CD4-positive, alpha-beta memory T cell (primary cell): ENCODE results near the gene BTNL9. TPM values are rescaled to one million over a fixed set of nuclear protein-coding genes. Genes with fewer than 3 reads are reported as not detected.
"Not testable (repeated sequence)": the region's sequence is repeated elsewhere in the genome, so short reads cannot be mapped to it uniquely, and the experiment has no call there.

Experiments
- CTCF ChIA-PET: fragments of 350-600 bp; sonication (Branson Sonifier 250); formaldehyde crosslinking; loops from one replicate; lab custom pipeline; 2021; ENCODE audit warnings: inconsistent platforms; ENCODE audit not compliant: partially characterized antibody; lab: Charles Lee
- POLR2A ChIA-PET: fragments of 350-600 bp; sonication (Branson Sonifier 250); formaldehyde crosslinking; loops from one replicate; lab custom pipeline; 2021; ENCODE audit not compliant: partially characterized antibody; lab: Charles Lee
- DNase-seq, 5 donors: peaks; one replicate each; pipeline versions ENCODE4 v3.0.0 to v3.0.0-alpha.2; 2020 to 2022; ENCODE audit warnings: mixed read lengths in 1 of 5
- H3K27ac ChIP-seq: one replicate; pipeline ENCODE4 v1.7.0; 2013; ENCODE audit warnings: low read depth, low read length
- H3K27me3 ChIP-seq: 2 replicates; pipeline ENCODE4 v1.7.0; 2013; ENCODE audit warnings: mild to moderate bottlenecking, low read length, moderate library complexity; ENCODE audit not compliant: insufficient read depth
- H3K36me3 ChIP-seq: 2 replicates; pipeline ENCODE4 v1.7.0; 2013; ENCODE audit warnings: mild to moderate bottlenecking, low read length, moderate library complexity; ENCODE audit not compliant: insufficient read depth
- H3K4me1 ChIP-seq: 2 replicates; pipeline ENCODE4 v1.7.0; 2013; ENCODE audit warnings: mild to moderate bottlenecking, low read length, moderate library complexity; ENCODE audit not compliant: insufficient read depth
- H3K4me3 ChIP-seq, 2 donors: one replicate each; pipeline ENCODE4 v1.7.0; 2013; ENCODE audit warnings: low read length in 2 of 2, mild to moderate bottlenecking in 1 of 2
- H3K9me3 ChIP-seq, 2 donors: one replicate each; pipeline ENCODE4 v1.7.0; 2013; ENCODE audit warnings: low read length in 2 of 2, control low read depth in 1 of 2; ENCODE audit not compliant: control insufficient read depth in 1 of 2
- H3K27ac Mint-ChIP-seq, 7 donors: one replicate each; pipeline ENCODE4 v1.8.0; 2020 to 2021; ENCODE audit warnings: mixed read lengths in 7 of 7, mild to moderate bottlenecking in 6 of 7, inconsistent platforms in 3 of 7, moderate library complexity in 3 of 7
- H3K27me3 Mint-ChIP-seq, 2 donors: one replicate each; pipeline ENCODE4 v1.8.0; 2020 to 2021; ENCODE audit warnings: mixed read lengths in 2 of 2
- H3K36me3 Mint-ChIP-seq, 2 donors: one replicate each; pipeline ENCODE4 v1.8.0; 2020 to 2021; ENCODE audit warnings: mixed read lengths in 2 of 2, inconsistent platforms in 1 of 2, mild to moderate bottlenecking in 1 of 2
- H3K4me1 Mint-ChIP-seq, 4 donors: one replicate each; pipeline ENCODE4 v1.8.0; 2020 to 2021; ENCODE audit warnings: mixed read lengths in 4 of 4, mild to moderate bottlenecking in 1 of 4
- H3K4me3 Mint-ChIP-seq, 8 donors: one replicate each; pipeline ENCODE4 v1.8.0; 2020 to 2021; ENCODE audit warnings: mixed read lengths in 8 of 8, mild to moderate bottlenecking in 7 of 8, moderate library complexity in 6 of 8, inconsistent platforms in 3 of 8
- H3K9me3 Mint-ChIP-seq, 8 donors: one replicate each; pipeline ENCODE4 v1.8.0; 2020 to 2021; ENCODE audit warnings: mixed read lengths in 8 of 8, mild to moderate bottlenecking in 5 of 8, inconsistent platforms in 3 of 8, moderate library complexity in 1 of 8
- intact Hi-C: fragments of 100-400 bp; cut with micrococcal nuclease; formaldehyde crosslinking; loops from one replicate; pipeline ENCODE4 v1.15.1; 2023
- polyA plus RNA-seq, 2 donors: library from polyadenylated mRNA; unstranded; fragments of 300-500 nt; fragmentation: Illumina TruSeq; gene quantifications; one replicate each; pipeline ENCODE4 v1.2.3, GENCODE V29; 2021
- total RNA-seq, 2 experiments: library from RNA; stranded (reverse); gene quantifications; one replicate each; pipeline ENCODE4 v1.2.3, GENCODE V29; 2021

BTNL9 gene
- total and polyA plus RNA-seq, 4 experiments from 2014 or later = not detected

DNA sequence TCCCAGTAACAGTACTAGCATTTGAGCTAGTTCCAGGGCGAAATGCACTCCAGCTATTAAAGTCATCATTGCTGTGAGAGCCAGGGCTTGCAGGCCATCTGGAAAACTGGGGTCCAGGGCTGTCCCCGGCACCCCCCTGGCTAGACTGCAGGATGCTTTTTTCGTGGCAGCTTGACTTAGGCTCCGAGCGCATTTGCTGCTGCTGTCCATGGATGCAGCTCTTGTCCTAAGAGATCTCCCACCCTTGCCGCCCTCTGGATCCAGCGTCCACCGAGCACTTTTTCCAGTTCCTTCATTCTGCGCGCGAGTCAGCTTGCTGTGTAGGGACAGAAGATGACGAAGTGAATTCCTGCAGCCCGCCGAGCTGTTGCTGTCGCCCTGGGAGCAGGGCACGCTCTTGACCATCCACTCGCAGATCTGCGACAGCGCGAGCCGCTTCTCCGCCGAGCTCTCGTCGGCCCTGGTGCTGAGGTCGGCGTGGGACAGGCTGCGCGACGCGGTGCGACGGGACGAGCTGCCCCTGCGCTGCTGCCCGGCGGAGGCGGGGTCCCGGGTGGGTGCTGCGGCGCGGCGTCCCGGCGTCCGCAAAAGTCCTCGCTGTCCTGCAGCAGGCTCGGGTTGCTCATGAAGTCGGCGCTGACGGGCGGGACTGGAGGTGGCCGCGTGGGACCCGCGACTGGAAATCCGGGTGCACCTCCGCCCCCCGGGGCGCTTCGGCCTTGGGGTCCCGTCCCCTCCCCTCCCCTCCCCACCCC lies 60.2 kb downstream of the BTNL9 start:
- intact Hi-C loops = no loop called here
- H3K27ac Mint-ChIP-seq = peak overlapping the region in 3 of 7 donors; percentile 32 to 71 (median 65)
- H3K4me1 ChIP-seq = peaks cover 4% of the 10 kb centered on the region
- ChIA-PET CTCF (no interaction called here), POLR2A (no interaction called here)
- no peaks in the 10 kb centered on the region for H3K36me3 ChIP-seq
- H3K27me3 ChIP-seq = peaks cover 14% of the 10 kb centered on the region
- H3K9me3 Mint-ChIP-seq = peaks cover 0 to 8% (median under 1%) of the 10 kb centered on the region in 8 donors
- peaks cover 28 to 30% of the 10 kb centered on the region in 2 donors for H3K27me3 Mint-ChIP-seq
- H3K4me1 Mint-ChIP-seq = peaks cover 7 to 25% (median 16%) of the 10 kb centered on the region in 4 donors
- no peak for DNase-seq
- no peaks in the 10 kb centered on the region for H3K9me3 ChIP-seq
- H3K36me3 Mint-ChIP-seq = no peaks in the 10 kb centered on the region
- no peak overlapping the region for H3K27ac ChIP-seq
- H3K4me3 ChIP-seq = no peak overlapping the region
- peak overlapping the region in 7 of 8 donors; percentile 24 to 67 (median 41) for H3K4me3 Mint-ChIP-seq

DNA sequence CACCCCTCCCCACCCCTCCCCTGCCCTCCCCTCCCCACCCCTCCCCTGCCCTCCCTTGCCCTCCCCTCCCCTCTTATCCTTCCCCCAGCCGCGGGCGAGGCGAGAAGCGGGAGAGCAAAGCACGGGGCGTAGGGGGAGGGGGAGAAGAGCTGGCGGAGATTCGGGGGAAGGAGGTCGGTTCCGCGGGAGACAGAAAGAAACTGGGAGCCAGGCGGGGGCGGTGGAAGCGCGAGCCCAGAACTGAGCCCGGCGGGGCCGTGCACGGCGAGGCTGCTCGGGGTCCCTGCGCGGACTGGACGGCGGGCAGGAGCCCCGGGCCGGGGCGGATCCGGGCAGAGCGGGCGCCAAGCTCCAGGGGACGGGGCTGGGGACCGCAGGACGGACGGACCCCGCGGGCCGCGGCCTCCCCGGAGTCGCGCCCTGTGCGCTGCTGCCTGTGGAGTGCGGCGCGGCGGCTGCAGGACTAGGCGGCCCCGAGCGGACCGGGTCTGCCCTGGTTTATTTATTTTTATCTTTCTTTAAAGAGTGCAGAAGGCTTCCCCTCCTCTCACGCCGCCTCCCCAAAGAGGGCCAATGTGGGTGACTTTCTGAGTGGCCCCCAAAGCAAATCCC lies 61.1 kb downstream of the BTNL9 start:
- CTCF ChIA-PET, H3K9me3 ChIP-seq, H3K27ac ChIP-seq, H3K36me3 Mint-ChIP-seq, H3K4me3 ChIP-seq, POLR2A ChIA-PET, H3K27ac Mint-ChIP-seq, DNase-seq, H3K36me3 ChIP-seq, H3K4me3 Mint-ChIP-seq, H3K4me1 ChIP-seq, intact Hi-C loops: not testable (repeated sequence)
- Mint-ChIP-seq H3K4me1 (peaks cover 7 to 25% (median 17%) of the 10 kb centered on the region in 4 donors), H3K9me3 (peaks cover 0 to 11% (median under 1%) of the 10 kb centered on the region in 8 donors), H3K27me3 (peaks cover 35 to 36% of the 10 kb centered on the region in 2 donors)
- H3K27me3 ChIP-seq = peaks cover 14% of the 10 kb centered on the region

DNA sequence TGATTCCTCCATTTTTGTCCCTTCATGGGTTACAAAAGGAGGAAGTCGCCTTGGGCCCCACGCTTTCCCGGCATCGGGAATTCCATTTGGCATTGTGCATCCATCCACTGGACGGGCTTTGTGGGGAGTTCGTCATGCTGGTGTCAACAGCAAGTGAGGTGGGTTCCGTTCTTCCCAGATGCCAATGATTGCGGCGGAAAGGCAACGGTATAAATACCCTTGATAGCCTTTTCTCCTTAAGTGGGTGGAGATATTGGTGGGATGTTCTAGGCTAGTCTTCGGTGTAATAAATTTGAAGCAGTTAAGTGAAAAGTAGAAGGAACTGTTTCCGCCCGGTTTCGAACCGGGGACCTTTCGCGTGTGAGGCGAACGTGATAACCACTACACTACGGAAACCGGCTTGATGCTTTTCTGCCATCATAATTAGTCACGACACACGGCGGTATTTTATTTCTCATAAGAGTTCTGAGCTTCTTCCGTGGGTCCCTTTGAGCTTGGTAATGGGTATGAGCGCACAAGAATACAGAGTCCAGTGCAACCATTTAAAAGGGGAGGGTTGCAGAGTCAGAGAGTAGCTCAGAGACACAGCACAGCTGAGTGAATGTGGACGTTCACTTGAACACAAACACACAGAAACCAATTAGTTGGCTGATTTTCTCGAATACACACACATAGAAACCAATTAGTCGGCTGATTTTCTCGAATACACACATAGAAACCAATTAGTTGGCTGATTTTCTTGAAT lies 62.0 kb downstream of the BTNL9 start:
- H3K27ac Mint-ChIP-seq, H3K4me3 Mint-ChIP-seq, intact Hi-C loops, DNase-seq, H3K4me1 ChIP-seq, CTCF ChIA-PET, H3K36me3 ChIP-seq, POLR2A ChIA-PET, H3K27ac ChIP-seq, H3K4me3 ChIP-seq, H3K36me3 Mint-ChIP-seq, H3K9me3 ChIP-seq: not testable (repeated sequence)
- Mint-ChIP-seq H3K4me1 (peaks cover 7 to 25% (median 17%) of the 10 kb centered on the region in 4 donors), H3K27me3 (peaks cover 39 to 43% of the 10 kb centered on the region in 2 donors), H3K9me3 (peaks cover 0 to 11% (median under 1%) of the 10 kb centered on the region in 8 donors)
- peaks cover 14% of the 10 kb centered on the region for H3K27me3 ChIP-seq

DNA sequence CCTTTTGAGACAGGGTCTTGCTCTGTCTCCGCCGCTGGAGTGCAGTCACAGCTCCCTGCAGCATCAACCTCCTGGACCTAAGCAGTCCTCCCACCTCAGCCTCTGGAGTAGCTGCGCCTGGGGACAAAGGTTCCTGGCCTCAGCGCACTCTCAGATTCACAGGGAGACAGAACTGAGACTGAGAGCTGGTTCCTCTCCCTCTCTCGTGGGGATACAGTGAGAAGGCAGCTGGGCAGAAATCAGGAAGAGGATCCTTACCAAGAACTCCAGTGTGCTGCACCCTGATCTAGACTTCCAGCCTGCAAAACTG lies 64.1 kb downstream of the BTNL9 start:
- H3K9me3 Mint-ChIP-seq = peaks cover 0 to 11% (median under 1%) of the 10 kb centered on the region in 8 donors
- H3K27ac ChIP-seq, H3K4me3 ChIP-seq, H3K9me3 ChIP-seq, H3K4me1 ChIP-seq, intact Hi-C loops, H3K36me3 Mint-ChIP-seq, CTCF ChIA-PET, H3K27me3 ChIP-seq, H3K36me3 ChIP-seq, DNase-seq, POLR2A ChIA-PET: not testable (repeated sequence)
- H3K27me3 Mint-ChIP-seq = peaks cover 52 to 54% of the 10 kb centered on the region in 2 donors
- peak overlapping the region in 7 of 8 donors; percentile 65 to 86 (median 80) for H3K4me3 Mint-ChIP-seq
- H3K27ac Mint-ChIP-seq = peak overlapping the region in 4 of 7 donors; percentile 37 to 85 (median 78)
- H3K4me1 Mint-ChIP-seq = peaks cover 7 to 20% (median 14%) of the 10 kb centered on the region in 4 donors

DNA sequence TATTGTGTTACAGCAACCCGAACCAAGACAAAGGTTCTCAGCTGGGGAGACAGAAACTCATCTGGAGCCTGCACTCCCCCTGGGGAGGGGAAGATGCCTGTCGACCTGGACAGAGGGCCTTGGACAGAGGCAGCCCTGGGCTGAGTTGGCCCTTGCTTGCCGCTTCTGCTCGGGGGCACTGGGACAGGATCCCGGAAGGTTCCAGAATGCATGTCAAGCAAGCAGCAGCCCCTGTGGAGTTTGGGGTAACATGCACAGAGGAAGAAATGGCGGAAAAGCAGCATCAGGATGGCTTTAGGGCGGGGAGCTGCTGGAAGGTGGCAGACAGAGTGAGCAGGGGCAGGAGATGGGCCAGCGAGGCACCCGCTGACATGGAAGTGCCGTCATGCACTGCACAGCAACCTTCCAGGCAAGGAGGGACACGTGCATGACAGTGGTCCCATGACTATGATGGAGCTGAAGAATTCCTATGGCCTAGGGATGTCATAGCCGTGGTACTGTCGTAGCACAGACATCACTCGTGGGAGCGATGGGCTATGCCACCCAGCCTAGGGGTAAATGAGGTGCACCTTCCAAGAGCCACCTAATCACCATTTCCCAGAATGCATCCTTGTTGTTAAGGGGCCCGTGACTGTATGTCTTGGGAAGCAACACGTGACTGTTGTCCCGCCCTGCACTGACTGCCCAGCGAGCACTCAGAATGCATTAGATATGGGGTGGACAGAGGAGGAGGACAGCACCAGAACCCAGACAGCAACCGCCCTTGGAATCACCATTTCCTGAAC lies 64.7 kb downstream of the BTNL9 start:
- POLR2A ChIA-PET, intact Hi-C loops, H3K27me3 ChIP-seq, H3K27ac ChIP-seq, H3K36me3 ChIP-seq, H3K9me3 ChIP-seq, H3K36me3 Mint-ChIP-seq, H3K4me1 ChIP-seq, CTCF ChIA-PET, H3K4me3 ChIP-seq, H3K9me3 Mint-ChIP-seq, DNase-seq: not testable (repeated sequence)
- Mint-ChIP-seq H3K27me3 (peaks cover 50 to 52% of the 10 kb centered on the region in 2 donors), H3K4me1 (peaks cover 6 to 14% (median 10%) of the 10 kb centered on the region in 4 donors), H3K4me3 (peak overlapping the region in 4 of 8 donors; percentile 80 to 86 (median 82)), H3K27ac (peak overlapping the region in 1 of 7 donors; percentile 72)

DNA sequence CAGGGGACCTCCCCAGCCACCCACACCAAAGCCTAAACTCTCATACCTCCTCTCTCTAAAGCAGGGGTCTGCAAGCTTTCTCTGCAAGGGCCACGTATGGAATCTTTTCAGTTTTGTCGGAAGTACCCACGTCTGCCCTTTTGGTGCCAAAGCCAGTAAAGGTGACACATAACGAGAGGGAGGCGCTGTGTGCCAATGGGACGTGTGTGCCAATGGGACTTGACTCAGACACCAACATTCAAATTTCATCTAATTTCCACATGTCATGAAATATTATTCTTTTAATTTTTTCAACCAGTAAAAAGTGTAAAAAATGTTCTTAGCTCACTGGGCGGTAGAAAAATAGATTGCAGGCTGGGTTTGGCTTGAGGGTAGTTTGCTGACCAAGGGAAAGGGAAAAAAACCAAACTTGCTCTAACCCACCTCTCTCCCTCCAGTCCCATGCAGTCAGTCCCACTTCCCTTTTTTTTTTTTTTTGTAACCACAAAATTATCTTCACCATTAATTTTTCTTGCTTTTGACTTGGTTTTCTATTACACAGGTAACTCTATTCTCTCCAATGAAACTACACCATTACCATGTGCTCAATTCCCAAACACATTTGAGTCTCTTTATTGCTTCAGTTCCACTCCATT lies 65.4 kb downstream of the BTNL9 start:
- ChIA-PET CTCF (no interaction called here), POLR2A (no interaction called here)
- no peak for DNase-seq
- Mint-ChIP-seq H3K27me3 (peaks cover 51 to 54% of the 10 kb centered on the region in 2 donors), H3K9me3 (peaks cover 0 to 9% (median 0%) of the 10 kb centered on the region in 8 donors), H3K4me3 (peak overlapping the region in 1 of 8 donors; percentile 10), H3K27ac (peak overlapping the region in 1 of 7 donors; percentile 35), H3K36me3 (no peaks in the 10 kb centered on the region), H3K4me1 (peaks cover 4 to 9% (median 7%) of the 10 kb centered on the region in 4 donors)
- H3K27ac ChIP-seq = no peak overlapping the region
- H3K9me3 ChIP-seq = no peaks in the 10 kb centered on the region
- no peaks in the 10 kb centered on the region for H3K36me3 ChIP-seq
- peaks cover 4% of the 10 kb centered on the region for H3K4me1 ChIP-seq
- H3K4me3 ChIP-seq = no peak overlapping the region
- H3K27me3 ChIP-seq = no peaks in the 10 kb centered on the region
- intact Hi-C loops = no loop called here
